Measurements from ENCODE around the gene BMAL1.

BMAL1 gene

GRCh38 chr11:13294178-13294577 lies 16.6 kb downstream of the BMAL1 start:
- no peak for DNase-seq

GRCh38 chr11:13294771-13295579 lies 17.4 kb downstream of the BMAL1 start:
- no peak for DNase-seq

DNA sequence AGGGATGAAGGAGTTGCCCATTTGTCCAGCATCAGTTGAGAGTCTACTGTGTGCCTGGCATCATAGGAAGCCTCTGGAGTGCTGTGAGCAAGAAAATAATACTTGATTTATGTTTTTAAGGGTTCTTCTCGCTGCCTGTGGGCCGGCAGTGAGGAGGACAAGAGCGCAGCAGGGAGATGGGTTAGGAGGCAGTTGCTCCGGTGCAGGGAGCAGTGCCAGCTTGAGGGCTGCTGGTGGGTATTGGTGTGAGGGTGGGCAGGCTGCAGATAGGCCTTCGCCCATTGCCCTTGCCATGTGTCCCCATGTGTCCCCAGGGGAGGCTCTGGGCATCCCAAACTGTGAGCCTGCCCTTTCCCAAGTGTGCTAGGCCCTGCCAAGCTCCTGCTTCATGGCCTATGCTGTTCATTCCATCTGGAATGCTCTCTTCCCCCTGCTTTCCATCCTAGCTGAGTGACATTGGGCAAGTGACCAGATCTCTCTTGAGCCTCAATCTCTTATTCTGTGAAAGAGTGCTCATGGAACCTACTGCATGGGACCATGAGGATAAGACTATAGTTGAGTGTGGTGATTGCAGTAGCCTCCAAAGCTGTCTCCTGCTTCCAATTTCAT lies 19.8 kb downstream of the BMAL1 start:
- DNase-seq: no peak

DNA sequence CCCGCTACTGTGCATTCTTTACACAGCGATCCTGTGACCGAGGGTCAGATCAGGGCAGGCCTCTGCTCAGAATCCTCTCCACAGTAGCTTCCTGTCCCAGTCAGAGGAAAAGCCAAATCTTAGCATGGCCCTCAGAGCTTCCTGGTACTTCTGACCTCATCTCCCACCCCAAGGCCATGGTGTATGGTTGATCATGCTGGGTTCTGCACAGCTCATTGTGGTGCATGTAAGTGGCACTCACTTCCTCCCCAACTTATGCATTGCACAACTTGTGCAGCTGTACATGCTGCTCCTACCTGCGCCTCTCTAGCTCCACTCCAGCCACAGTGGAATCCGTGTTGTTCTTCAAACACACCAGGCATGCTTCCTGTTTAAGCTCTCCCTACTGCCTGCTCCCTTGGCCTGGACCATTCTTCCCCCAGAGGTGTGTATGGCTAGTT lies 20.3 kb downstream of the BMAL1 start:
- DNase-seq: peak; percentile 1

GRCh38 chr11:13298765-13299164 lies 21.2 kb downstream of the BMAL1 start:
- no peak for DNase-seq

DNA sequence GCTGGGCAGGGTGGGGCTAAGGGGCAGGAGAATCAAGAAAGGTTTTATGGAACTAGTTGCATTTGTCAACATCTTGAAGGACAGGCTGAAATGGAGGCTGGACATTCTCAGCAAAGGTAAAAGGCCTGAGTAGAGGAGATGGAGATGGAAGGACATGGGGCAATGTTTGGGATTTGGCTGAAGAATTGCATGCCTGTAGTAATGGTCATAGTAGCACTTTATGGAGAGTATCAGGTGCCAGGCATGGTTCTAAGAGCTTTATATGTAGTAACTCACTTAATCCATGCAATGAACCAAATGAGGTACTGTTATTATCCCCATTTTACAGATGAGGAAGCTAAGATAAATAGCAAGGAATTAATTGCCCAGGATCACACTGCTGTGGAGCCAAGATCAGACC lies 23.9 kb downstream of the BMAL1 start:
- no peak for DNase-seq

DNA sequence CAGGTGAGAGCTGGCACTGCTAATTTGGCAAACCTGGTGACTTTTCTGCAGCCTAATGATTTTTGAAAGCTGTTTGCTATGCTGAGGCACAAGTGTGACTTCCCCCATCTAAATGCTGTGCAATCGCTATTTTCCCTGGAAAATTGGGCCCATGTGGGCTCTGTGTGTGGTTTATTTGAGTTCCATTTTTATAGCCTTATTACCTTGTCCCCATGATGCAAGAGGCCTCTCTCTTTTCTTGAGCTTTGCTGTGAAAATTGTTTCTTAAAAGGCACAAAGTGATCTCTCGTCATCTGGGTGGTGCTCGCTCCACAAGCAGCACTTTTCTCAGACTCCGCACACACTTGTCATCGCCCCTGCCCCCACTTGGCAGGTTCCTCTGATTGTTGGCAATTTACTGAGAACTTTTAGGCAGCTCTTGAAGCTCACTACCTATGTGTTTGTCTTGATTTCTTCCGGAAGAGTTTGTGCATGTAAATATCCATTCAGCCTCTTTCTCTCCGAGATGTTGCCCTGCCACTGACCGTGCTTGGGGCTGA lies 24.9 kb downstream of the BMAL1 start:
- DNase-seq: no peak

- DNase-seq: peak; percentile 2
Measured at GRCh38 chr11:13303668-13304649, 26.4 kb downstream of the BMAL1 start.

DNA sequence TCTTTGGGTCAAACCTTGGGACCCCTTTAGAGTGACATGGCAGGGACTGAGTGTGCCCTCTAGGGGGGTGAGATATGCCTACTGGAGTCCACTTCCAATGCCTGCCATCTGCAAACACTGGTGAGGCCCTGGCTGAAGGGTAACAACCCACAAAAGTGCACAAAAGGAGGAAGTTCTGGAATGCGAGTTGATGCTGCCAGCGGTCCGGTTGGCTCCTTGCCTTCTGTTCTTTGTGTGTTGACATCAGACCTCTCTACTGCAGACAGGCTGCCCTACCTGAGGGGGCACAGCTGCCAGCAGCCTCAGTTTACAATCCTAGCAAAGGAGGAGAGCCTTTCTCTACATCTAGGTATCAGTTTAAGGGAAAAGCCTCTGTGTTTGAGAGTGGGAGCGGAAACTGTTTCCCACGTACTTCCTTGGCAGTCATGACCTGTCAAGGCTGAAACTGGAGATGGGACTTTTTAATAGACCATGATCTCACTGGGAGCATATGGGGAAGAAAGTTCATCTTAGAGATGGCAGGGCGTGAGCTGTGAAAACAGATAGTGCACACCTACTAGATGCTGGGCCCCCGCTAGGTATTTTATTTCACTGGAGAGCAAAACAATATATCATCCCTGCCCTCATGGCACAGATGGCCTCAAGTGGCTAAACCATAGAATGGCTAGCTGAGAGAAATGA lies 27.2 kb downstream of the BMAL1 start:
- DNase-seq: no peak

- no peak for DNase-seq
Measured at GRCh38 chr11:13308704-13309103, 31.1 kb downstream of the BMAL1 start.

DNA sequence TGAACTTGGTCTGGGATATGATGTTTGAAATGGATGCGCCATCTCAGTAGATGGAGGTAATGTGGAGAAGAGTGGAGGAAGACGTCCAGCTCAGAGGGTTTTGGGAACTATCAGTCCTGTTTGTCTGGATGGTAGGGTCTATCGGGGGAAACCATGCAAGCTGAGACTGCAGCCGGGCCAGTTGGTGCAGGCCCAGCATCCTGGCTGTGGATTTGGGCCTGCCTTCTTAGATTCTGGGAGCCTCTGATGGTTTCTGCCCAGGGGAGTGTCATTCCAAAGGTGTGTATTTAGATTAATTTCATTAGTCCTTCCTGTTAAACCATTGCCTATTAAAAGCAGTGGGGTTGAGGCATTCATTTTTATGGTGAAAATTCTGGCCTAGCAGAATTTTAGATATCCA lies 31.6 kb downstream of the BMAL1 start:
- DNase-seq: no peak

DNA sequence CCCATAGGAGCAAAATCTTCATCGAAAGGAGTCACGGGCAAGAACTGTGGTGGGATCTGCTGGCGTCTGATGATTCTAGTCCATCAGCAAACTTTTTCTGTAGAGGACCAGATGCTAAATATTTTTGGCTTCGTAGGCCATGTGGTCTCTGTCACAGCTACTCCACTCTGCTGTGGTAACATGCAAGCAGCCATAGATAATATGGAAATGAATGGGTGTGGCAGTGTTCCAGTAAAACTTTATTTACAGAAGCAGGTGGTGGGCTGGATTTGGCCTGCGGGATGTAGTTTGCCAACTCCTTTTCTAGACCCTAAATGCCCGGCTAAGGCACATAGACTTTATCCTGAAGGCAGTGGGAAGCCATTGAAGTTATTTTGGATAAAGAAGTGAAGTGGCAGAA lies 32.9 kb downstream of the BMAL1 start:
- no peak for DNase-seq

DNA sequence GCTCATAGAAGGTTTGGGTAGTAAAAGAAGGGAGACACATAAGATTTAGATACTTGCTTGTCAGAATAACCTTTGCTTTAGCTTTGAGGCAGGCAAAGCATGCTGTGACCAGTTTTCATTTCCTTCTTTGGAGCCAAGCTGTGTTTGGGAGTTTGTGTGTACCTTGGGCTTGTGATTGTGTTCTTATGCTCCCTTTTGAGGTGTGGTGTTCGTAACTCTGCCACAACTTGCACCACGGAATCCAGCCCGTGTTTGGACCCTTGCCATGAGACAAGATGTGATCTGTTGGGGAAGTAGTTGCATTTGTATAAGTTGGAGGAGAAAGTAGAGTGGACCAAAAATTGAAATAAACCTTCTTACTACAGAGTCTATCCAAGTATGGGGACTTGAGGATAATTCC lies 34.0 kb downstream of the BMAL1 start:
- DNase-seq: no peak

- no peak for DNase-seq
Measured at GRCh38 chr11:13313005-13313819, 35.6 kb downstream of the BMAL1 start.

DNA sequence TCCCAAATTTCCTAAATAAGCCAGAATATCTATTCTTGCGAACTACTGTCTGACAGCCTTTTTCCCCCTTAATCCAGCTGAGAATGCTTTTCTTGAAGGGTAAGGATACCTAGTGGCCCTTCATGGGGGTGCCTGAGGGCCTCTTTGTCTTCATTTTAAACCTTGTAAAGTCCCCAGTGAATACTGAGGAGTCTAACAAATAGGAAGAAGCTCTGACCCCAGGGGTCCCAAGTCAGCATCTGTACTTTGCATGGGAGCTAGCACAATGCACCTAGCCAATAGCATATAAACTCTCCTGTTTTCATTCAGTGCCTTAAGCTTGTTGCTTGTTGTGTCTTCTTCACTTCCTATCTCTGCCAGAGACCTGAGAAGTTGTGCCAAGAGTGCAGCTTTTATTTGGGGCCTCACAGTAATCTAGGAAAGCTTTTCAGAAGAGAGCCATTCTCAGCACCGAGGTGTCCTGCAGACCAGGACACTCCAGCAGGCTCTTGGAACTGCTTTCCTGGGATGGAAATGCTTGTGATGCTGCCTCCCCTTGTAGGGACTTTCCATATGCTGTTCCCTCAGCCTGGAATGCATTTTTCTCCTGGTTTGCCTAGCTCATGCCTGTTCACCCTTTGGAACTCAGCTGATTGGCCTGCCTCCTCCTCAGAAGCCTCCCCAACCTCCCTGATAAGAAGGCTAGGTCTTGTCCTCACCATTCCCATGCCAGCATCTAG lies 37.2 kb downstream of the BMAL1 start:
- DNase-seq: no peak

DNA sequence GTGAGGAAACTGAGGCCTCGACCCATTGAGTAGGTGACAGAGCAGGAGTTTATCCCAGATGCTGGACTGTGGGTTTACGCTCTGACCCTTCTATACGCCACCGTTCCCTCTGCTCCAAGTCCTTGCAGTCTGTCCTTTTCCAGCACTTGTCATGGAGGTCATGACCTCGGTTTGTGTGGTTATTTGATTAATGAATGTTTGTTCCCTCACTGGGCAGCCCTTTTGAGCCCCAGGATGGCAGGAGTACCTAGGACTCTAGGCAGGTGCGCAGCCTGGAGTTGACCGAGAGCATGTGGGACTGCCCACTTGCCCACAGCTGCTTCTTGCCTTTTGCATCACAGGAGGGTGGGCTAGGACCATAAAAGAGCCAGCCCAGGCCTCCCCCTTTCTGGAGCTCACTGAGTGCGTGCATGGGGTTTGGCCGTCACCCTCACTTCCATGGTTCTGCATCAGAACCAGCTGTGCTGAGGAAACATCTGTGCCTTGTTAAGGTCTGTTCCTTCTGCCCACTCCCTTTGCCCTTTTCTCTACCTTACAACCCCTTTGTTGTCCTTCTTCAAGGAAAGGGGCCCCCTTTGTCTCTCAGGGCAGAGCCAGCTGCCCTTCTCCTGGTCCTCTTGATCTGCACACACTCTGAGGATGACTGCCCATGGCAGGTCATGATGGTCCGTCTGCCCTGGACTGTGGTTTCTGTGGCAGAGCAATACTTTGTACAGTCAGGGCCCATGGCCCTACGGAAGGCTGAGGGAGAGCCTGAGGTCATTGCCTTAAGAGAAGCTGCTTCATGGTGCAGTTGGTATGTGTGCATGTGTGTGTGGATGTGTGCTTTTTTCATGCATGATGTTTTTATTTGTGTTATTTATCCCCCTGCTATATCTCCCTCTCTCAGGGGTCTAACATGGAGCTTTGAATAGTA lies 38.2 kb downstream of the BMAL1 start:
- DNase-seq: no peak

- DNase-seq: no peak
Measured at GRCh38 chr11:13316528-13316961, 39.0 kb downstream of the BMAL1 start.

DNA sequence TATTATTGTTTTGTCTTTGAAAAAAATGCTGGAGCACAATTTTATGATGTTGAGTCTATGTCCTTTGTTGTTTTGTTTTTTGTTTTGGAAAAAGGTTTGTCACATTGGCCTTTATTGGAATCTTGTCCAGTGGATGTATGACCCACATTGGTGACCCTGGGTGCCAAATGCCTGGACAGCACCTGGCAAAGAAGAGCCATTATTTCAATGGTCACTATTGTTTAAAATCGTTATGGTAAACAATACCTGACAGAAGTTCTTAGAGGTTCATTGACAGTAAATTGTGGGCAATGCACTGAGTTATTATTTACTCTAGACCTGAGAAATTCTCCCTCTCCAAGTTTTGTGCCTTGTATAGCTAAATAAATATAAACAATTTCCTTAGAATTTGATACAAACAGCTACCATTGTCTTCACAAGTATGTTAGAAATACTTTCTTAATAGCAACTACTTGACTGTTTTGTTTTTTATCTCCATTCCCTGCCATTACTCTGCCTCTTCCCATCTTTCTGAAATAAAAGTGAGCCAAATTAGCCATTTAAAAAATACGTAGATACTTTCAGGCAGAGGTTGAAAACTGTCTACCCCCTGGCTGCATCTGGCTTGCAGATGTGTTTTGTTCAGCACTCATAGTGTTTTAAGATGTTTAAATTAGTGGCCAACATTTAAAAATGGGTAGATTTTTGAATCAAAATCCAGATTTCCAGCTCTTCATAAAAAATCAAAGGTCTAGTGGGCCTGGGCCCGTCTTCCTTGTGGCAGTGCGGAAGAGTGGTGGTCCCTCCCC lies 39.9 kb downstream of the BMAL1 start:
- DNase-seq: no peak
